Fibroblast of skin of abdomen (primary cell): Measurements from ENCODE around the gene MAP2K4. TPM values are rescaled to one million over a fixed set of nuclear protein-coding genes. Genes with fewer than 3 reads are reported as not detected.
A peak's percentile ranks its signal among the peaks of the same experiment; 100 is the strongest.
"Not testable (repeated sequence)": the region's sequence is repeated elsewhere in the genome, so short reads cannot be mapped to it uniquely, and the experiment has no call there.

ENCODE experiments used
- DNase-seq: peaks from one replicate; pipeline ENCODE4 v3.0.0-alpha.2; 2013
- polyA plus RNA-seq, 2 experiments: library from polyadenylated mRNA; unstranded; fragments of 120-200 nt; gene quantifications; one replicate each; pipeline ENCODE4 v1.2.1, GENCODE V29; 2013; ENCODE audit not compliant: insufficient read length in 2 of 2

Gene MAP2K4
- 18.7 TPM for polyA plus RNA-seq (2013, experiment 1 of 2; ENCODE audit: insufficient read length)
- polyA plus RNA-seq (2013, experiment 2 of 2; ENCODE audit: insufficient read length), result 19.2 TPM

DNA sequence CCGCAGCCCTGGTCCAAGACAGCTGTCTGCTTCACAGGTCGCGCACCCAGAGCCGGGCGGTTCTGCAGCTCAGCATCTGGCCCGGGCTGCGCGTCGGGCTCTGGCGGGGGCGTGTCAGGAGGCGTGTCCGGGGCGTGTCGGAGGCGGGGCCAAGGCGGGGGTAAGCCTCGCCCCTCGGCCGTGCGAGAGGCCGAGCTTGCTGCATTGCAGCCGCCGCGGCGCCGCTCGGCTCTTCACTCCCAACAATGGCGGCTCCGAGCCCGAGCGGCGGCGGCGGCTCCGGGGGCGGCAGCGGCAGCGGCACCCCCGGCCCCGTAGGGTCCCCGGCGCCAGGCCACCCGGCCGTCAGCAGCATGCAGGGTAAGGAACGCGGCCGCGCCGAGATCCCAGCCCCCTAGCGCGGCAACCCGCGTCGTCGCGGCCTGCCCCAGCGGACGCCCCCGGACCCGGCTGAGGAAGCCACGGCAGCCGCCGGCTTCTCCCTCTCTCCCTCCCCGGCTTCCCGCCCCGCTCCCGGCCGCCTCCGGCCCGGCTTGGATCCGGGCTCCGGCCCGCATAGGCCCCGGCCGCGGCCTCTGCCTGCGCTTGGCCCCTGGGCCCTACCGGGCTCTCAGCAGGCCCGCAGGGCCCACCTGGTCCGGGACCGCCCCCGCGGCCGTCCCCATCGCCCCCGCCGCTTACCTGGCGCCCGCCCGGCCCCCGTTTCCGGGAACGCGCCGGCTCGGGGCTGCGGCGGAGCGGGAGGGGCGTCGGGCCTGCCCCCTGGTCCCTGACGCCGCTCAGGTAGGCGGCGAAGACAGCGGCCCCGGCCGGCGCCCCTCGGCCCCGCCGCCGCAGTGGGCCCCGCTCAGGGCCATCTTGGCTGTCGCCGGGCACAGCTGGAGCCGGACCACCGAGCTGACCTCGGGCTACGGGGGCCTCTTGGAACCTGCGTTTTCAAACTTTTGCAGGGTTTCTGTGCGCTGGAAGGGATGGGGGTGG, at the start of gene MAP2K4:
TSS of gene MAP2K4 (plus strand) at position 236 of the 981 bp plus-strand sequence. CDS start at position 246, 10 bp downstream.
- peak; percentile 87 for DNase-seq

DNA sequence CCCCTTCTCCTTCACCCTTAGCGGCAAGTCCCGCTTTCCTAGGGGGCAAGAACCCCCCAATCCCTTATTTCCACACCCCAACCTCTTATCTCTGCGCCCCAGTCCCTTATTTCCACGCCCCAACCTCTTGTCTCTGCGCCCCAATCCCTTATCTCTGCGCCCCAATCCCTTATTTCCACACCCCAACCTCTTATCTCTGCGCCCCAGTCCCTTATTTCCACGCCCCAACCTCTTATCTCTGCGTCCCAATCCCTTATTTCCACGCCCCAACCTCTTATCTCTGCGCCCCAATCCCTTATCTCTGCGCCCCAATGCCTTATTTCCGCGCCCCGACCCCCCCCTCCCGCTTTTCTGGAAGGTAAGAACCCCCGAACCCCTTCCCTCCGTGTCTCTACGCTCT, 47.9 kb upstream of the MAP2K4 start:
- not testable (repeated sequence) for DNase-seq

DNA sequence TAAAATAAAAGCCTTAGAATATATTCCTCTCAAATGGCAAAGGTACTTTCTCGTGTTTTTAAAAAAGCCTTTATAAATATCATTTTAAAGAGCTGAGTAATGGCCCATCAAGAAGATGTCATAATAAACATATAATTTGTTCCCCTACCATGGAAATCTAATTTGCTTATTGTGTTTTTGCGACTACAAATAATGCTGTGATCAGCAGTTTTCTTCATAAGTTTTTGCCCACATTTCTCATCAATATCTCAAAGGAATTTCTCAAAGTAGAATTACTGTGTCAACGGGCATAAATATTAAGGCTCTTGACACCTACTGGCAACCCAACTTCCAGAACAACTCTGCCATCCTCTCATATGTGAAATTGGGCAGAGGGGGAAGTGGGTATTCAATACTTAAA, 40.9 kb upstream of the MAP2K4 start:
- DNase-seq, result no peak

DNA sequence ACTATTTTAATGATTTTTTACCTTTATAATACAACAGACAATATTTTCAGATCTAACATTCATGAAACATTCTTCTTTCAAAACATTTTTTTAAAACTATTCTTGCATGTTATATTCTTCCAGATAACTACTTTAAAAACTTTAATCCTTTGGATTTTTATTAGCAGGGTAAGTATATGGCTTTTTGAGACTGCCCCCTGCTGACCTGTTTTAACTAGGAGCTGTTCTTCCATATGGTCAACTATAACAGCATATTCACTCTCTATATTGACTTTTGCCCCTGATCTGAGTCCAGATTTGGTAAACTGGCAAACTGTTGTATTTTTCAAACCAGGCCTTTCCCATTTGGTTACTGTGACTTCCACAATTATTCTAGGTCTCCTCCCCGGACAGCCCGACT, 39.9 kb upstream of the MAP2K4 start:
- DNase-seq, result no peak

DNA sequence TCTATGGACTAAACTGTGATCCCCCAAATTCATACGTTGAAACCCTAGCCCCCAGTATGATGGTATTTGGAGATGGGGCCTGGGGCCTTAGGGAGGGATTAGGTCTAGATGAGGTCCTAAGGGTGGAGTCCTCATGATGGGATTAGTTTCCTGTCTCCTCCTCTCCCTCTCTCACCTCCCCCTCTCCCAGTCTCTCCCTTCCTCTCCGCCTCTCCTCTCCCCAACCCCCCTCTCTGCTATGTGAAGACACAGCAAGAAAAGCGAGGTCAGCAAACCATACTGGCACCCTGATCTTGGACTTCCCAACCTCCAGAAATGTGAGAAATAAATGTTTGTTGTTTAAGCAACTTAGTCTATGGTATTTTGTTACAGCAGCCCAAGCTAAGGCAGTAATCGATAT, 38.8 kb upstream of the MAP2K4 start:
- no peak for DNase-seq

DNA sequence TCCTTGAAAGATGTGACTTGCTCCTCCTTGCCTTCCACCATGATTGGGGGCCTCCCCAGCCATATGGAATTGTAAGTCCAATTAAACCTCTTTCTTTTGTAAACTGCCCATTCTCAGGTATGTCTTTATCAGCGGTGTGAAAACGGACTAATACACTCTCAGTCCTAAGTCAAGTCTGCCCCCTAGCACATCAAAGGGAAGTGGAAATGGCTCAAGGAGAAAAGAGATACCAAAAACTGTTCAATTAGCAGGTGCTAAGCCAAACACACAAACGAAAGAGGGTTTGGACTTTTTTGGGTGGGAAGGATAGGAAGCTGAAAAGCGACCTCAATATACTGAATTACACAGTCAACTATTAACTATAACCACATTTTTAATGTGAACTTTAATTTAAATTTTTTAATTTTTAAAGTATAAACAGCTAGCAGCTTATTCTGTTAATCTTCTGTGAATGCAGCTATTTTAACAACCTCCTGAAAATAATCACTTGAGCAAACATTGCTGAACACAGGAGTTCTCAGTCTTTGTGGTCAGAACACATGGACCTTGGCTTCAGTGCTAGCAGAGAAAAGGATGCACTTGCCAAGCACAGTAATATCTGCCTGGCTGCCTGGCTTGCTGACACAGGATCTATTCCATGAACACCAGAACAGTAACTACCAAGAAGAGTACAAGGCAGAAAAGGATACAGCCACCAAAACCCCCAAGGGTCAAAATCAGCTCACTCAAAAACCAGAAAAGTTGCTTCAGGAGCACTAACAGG, 34.3 kb upstream of the MAP2K4 start:
- DNase-seq, result no peak

DNA sequence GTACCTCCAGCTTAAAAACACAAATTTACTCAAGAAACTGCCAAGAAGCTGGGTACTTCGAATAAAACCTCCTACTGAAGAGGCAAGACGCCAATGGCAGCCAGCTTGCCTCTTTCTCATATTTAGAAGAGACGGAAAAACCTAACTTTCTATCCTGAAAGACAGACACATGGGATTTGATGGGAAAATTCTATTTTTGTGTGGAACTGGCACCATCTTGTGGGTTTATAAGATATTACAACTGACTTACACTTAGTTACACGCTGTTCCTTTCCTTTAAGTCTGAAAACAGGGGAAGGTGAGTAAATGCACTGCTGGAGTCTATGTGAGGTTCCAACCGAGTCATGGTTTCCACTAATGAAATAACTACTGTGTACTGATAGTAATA, 33.7 kb upstream of the MAP2K4 start:
- DNase-seq, result peak; percentile 44

DNA sequence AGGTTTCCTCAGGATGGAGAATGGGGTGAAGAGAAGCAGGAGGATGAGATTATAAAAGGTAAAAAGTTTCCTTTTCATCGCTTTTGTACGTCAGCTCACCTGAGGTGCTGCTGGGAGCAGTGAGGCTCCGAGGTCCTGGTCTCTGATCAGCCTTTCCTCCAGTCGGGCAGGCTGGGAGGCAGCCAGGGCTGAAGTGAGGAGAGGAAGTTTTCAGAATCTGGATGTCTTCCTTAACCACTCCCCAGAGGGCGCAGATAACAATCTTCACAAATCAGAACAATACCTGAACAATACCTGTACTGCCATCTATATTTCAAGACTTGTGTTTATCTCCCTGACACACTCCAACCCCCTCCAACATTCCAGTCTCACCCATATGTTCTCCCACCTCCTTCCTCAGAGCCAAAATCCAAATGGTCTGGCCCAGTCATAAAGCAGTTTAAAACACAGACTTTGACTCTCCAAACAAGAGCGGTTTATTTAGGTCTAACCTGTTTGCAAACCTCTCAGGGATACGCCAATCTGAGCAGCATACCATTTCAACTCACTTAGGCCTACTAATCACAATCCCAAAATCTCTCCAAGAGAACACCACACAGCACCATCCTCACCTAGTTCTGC, 30.2 kb upstream of the MAP2K4 start:
- no peak for DNase-seq

DNA sequence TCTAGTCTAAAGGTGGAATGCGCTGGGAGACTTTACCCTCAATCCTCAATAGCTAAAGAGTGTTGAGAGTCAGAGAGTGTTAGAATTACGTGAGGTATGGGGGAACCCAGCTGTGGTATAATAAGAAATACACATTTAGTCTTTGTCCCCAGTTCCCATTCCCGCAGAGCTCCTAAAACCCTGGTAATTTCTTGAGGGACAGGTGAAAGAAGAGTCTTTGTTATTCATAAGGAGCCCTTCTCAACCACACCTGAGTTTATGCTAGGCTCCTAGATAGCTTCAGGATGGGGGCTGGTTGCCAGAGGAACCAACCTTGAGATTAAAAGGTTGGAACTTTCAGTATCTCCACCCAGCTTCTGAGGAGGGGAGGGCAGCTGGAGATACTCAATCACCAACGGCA, 29.2 kb upstream of the MAP2K4 start:
- no peak for DNase-seq

DNA sequence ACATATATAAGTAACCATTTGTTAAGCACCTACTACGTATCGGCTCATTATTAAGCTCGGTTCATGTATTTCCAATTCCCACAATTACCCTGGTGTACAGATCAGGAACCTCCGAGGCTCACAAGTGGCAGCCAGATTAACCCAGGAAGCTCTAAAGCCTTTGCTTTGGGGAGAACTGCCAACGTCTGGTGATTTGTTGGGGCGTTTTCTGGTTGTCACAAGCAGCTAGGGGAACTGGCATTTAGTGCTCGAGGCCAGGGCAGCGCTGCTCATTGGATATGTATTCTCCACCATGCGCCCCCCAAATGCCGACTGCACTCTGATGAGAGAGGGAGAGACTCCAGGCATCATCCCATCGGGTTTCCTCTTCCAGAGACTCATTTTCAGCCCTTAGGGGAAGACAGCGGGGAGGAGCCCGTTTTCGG, 23.9 kb upstream of the MAP2K4 start:
- no peak for DNase-seq

DNA sequence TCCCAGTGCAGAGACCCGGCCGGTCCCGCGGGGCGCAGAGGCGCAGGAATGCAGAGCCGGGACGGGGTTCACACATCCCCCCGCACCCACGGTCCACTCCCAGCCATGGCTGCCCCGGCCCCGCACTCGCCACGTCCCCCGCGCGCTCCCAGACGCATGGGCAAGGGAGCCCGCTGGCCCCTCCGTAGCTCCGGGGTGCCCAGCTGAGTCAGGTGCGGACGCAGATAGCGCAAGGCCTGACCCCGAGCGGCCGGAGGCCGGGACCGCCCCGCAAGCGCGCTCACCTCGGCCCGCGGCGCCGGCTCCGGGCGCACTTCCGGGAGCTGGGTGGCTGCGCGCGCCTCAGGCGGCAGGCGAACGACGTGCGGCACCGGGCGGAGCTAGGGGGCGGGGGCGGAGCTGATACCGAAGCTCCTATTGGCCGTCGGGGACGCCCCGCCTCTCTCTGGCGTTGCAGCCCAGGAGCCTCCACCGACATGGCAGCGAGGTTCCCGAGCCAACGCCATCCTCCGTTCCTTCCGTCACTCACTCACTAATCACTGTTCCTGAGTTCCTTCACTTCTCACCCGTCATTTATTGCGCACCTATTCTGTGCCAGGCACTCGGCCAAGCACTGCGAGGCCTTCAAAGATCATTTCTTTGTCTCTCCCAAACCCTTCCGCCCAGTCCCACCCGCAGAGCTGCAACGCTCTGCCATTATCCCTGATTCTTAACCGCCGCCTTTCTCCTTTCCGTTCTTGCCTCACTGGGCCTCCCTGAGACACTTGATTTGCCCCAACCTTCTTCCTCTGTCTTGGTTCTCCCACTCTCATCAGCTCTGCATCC, 23.3 kb upstream of the MAP2K4 start, which contains the start of gene ZNF18:
TSS of gene ZNF18 (minus strand) at position 329 of the 825 bp plus-strand sequence. CDS start 4,646 bp downstream, outside the sequence.
- peak; percentile 94 for DNase-seq

DNA sequence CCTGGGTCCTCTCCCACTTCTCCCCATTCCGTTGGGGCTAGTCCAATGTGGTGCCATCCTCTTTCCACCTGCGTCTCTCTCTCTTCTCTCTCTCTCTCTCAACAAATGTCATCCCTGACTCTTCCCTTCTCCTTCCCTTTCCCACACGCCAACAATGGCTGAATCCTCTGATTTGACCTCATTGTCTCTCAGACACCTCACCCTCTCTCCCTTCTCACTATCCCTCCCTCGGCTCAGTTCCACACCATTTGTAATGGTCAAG, 22.8 kb upstream of the MAP2K4 start:
- DNase-seq, result no peak

DNA sequence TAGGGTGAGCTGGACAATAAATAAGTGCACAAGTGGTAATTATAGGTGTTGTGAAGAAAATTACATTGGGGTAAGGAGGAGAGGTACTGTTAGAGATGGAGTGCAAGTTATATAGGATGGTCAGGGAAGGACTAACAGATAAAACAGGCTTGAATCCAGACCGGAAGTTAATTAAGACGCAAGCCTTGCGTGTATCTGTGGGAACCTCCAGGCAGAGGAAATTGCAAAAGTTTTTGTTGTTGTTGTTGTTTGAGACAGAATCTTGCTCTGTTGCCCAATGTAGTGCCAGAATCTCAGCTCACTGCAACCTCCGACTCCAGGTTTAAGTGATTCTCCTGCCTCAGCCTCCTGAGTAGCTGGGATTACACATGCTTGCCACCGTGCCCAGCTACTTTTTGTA, 21.0 kb upstream of the MAP2K4 start:
- no peak for DNase-seq

DNA sequence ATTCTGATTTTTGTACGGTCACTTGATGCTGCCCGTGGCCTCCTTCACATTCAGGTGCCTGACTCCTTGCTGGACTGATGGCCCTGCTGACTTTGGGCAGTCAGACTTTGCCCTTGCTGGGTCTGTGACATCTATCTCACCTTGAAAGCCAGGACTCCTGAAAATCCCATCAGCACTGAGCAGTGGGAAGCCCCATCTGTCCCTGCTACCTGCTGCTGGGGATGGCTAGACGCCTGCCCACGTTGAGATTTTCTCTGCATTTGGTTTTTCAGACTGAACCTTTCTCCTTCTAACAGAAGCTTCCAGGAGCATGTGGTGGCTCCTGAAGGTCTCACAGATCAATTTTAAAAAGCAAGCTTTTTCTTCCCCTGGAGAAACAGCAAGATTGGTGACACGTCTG, 13.2 kb upstream of the MAP2K4 start:
- no peak for DNase-seq

DNA sequence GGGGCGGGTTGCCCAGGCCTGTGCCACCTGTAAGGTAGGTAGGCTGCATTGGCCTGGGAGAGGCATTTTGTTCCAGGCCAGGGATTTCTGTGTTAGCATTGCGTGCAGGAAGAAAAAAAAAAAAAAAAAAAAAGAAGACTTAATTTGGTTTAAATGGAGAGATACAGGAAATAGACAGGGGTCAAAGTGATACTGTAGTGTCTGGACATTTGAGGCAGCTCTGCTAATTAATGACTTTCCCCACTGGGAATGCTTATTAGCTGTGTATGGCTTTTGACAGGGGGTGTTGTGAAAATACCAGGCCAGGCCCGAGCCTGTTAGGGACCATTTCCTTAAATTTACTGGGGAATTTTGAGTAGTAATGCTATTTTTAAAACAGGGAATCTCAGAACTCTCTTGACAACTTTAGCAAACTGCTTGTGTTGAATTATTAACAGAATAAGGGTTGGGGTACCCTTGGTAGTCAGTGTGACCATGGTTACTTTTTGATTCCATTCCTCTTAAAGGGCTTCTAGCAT, 1.0 kb downstream of the MAP2K4 start:
- no peak for DNase-seq

DNA sequence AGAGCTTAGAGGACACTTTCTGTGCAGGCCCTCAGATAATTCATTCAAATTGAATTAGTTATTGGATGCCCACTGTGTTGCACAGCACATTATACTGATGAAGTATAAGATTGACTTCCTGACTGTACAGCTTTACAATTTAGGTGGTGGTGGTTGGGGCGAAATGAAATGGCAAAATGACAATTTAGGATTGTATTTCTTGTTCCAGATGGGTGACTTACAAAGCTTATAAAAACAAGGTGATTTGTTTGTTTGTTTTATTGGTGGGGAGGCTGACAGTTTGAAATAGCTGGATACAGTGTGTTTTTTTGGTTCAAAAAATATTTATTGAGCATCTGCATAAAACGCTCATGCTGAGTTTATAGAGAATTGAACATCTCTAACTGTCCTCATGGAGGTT, 1.6 kb downstream of the MAP2K4 start:
- no peak for DNase-seq

DNA sequence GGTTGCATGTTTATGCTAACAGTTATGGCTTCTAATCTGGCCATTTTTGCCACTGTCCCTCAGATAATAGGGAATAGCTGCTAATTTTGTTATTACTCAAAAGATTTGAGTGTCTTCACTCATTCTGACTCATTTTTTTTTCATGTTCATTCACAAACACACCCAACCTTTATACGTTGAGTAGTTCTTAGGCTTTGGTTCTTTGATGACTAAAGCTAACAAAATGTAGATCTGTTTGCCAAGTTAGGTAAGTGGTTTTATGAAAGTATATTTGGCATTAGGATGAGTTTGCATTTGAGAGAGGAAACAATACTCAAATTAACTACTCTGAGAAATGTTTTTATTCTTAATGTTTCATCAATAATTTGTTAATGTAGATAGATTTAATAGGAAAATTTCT, 3.6 kb downstream of the MAP2K4 start:
- DNase-seq, result peak; percentile 58

DNA sequence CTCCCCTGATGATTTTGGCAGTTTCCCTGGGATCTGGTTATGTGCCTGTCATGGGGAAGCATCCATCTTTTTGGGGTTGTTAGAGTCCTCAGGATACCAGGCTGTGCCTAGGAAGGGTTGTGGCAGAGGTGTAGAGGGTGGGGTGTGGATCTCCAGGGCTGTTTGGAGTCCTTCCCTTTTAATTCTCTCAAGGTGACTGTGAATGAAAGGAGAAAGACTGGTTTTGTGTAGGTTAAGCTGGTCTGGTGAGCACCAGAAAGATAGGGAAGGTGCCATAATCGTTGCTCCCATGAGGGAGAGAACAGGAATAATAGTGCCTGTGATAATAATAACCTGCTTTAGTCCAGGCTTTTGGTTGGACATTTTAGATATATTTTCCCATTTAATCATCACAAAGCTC, 7.0 kb downstream of the MAP2K4 start:
- DNase-seq, result no peak

DNA sequence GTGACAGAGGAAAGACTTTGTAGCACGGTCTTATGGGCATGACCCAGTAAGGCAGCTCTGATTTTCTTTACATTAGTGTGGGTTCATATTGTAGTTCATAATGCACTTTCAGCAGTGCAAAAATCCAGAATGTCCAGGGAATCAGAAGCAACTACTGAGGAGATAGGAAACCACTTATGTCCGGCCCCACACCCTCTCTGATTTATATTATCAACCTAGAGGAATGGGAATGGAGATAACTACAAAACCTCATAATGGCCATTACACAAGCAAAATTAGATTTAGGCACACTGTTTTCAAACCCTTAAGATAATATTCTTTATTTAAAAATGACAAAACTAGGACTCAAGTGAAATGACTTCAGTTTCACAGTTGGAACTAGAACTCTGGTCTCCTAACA, 7.9 kb downstream of the MAP2K4 start:
- DNase-seq, result no peak

DNA sequence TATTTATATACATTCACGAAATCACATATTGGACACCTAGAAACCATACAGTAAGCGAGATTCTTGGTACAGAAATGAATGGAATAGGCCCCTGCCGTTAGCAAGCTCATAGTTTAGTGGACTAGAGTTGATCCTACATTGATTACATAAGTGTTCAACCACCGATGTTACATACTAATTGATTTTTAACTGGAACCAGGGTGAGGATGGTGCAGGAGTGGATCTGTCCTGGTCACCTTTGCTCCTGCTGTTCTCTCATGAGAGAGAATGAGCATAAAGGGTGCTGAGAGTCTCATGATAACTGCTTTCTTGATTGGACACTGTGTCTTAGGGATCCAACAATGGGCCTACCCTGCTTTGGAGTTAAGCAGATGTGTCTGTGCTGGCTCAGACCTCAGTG, 13.9 kb downstream of the MAP2K4 start:
- no peak for DNase-seq

DNA sequence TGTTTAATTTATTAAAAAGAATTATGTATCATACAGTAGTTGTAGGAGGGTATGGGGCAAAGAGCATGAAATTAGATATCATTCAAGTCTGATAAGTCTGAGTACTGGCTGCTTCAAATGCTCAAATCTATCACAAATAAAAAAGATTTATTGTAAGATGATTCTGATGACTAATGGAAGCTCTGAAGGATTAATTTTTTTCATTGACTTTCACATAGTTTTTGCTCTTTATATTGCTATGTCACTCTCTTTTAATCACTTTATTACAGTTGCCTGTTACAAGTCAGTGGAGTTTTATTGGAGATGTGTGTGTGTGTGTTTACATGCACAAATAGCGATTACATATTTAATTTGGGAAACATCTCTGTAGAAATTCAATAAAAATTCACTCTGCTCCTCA, 15.0 kb downstream of the MAP2K4 start:
- no peak for DNase-seq

DNA sequence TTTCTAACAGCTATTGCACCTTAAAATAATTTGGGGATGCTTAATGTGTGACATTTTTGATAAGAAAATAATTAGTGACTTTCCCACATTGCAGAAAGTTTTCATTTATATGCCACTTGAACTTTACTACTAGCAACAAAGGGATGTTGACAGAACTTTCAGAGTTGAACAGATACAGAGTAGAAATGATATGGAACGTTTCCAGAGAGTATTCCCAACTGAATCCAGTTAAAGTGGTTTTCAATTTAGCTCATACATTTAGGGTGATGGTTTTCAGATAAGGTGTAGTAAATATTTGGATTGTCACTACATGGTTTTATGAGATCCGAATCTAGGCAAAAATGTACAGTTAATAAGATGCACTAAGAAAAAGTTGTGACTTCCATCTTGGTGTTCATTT, 17.3 kb downstream of the MAP2K4 start:
- no peak for DNase-seq
